Fibroblast of lung (primary cell): ENCODE results near the gene AFAP1. TPM values are rescaled to one million over a fixed set of nuclear protein-coding genes. Genes with fewer than 3 reads are reported as not detected.
A peak's percentile ranks its signal among the peaks of the same experiment; 100 is the strongest.

Experiments used
- DNase-seq, 2 donors: peaks; one replicate each; pipeline versions ENCODE4 v3.0.0 to v3.0.0-alpha.2; 2010; ENCODE audit warnings: low read depth in 2 of 2
- H2AFZ ChIP-seq: 2 replicates; pipeline ENCODE4 v1.5.1; 2012; ENCODE audit warnings: low read length, control low read depth, inconsistent platforms
- H3K27ac ChIP-seq: 2 replicates; pipeline ENCODE4 v1.5.1; 2011; ENCODE audit warnings: low read length, control low read depth; ENCODE audit not compliant: insufficient read depth
- H3K27me3 ChIP-seq: 2 replicates; pipeline ENCODE4 v1.5.1; 2011; ENCODE audit warnings: mild to moderate bottlenecking, low read length; ENCODE audit not compliant: control insufficient read depth, insufficient read depth
- H3K36me3 ChIP-seq: 2 replicates; pipeline ENCODE4 v1.5.1; 2011; ENCODE audit warnings: low read length; ENCODE audit not compliant: control insufficient read depth, insufficient read depth
- H3K4me1 ChIP-seq: 2 replicates; pipeline ENCODE4 v1.5.1; 2011; ENCODE audit warnings: low read length; ENCODE audit not compliant: control insufficient read depth, insufficient read depth; ENCODE audit errors: extremely low read depth
- H3K4me2 ChIP-seq: 2 replicates; pipeline ENCODE4 v1.5.1; 2011; ENCODE audit warnings: low read length, control low read depth; ENCODE audit not compliant: insufficient read depth; ENCODE audit errors: extremely low read depth
- H3K4me3 ChIP-seq, 4 experiments: fragments of 200-600 bp in 1 of 4; sonication (generic) in 1 of 4; replicated peaks in 1 of 4; 2 replicates each; pipeline ENCODE4 v1.5.1; 2011 to 2016; ENCODE audit warnings: low read length in 4 of 4, low read depth in 3 of 4, mild to moderate bottlenecking in 3 of 4, control low read depth in 2 of 4, inconsistent platforms in 1 of 4, mixed read lengths in 1 of 4; ENCODE audit not compliant: insufficient read depth in 1 of 4; ENCODE audit errors: control extremely low read depth in 1 of 4
- H3K79me2 ChIP-seq: 2 replicates; pipeline ENCODE4 v1.5.1; 2012; ENCODE audit warnings: mild to moderate bottlenecking, low read length, inconsistent platforms; ENCODE audit not compliant: control insufficient read depth, insufficient read depth
- H3K9ac ChIP-seq: 2 replicates; pipeline ENCODE4 v1.5.1; 2011; ENCODE audit warnings: mild to moderate bottlenecking, low read length, control low read depth; ENCODE audit not compliant: insufficient read depth
- H3K9me3 ChIP-seq: 2 replicates; pipeline ENCODE4 v1.5.1; 2012; ENCODE audit warnings: low read depth, low read length; ENCODE audit not compliant: control insufficient read depth, insufficient read depth
- H4K20me1 ChIP-seq: 2 replicates; pipeline ENCODE4 v1.5.1; 2011; ENCODE audit warnings: low read length; ENCODE audit not compliant: control insufficient read depth, insufficient read depth; ENCODE audit errors: extremely low read depth
- EZH2 ChIP-seq: IDR thresholded peaks from 2 replicates; pipeline ENCODE4 v1.5.1; 2012; ENCODE audit warnings: low read length, control low read depth, mild to moderate bottlenecking; ENCODE audit errors: missing control alignments
- polyA plus RNA-seq, 2 donors: library from polyadenylated mRNA; depleted of rRNA in 1 of 2; stranded (reverse) in 1 of 2; unstranded in 1 of 2; fragments of >200 nt; gene quantifications; 2 replicates each; pipeline ENCODE4 v1.2.1, GENCODE V29; 2011 to 2012; ENCODE audit warnings: missing spikeins in 1 of 2
- total RNA-seq: library from RNA; depleted of rRNA; stranded (reverse); fragments of >200 nt; gene quantifications from 2 replicates; pipeline ENCODE4 v1.2.1, GENCODE V29; 2014
- TF ChIP-seq, protein P1 (sequence below), 2 donors: IDR thresholded peaks in 1 of 2; conservative IDR thresholded peaks in 1 of 2; 1 replicate in 1 of 2; 2 replicates in 1 of 2; pipeline ENCODE4 v1.5.1; 2011 to 2012; ENCODE audit warnings: low read length in 2 of 2, control low read depth in 1 of 2, inconsistent platforms in 1 of 2, low read depth in 1 of 2, mild to moderate bottlenecking in 1 of 2

AFAP1 gene
- total and polyA plus RNA-seq, 2 donors (not counting 1 experiment from before 2014, with no cell fraction given), result 21.8 to 30.1 TPM

DNA sequence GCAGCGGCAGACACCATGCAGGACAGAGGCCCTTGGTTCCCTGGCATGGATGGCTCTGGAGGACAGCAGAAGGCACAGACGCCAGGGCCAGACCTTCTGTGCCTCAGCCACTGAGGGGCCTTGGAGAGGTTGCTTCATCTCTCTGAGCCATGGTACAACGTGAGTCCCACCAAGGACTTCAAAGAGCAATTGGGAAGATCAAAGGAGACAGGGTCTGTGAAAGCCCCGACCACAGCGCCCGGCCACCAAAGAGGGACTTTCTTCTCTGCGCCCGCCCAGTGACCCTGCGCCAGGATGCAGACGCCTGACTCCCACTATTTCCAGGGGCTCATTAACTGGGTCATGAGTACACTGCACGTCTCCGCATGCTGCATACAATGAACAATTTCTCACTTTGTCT is 174.0 kb downstream of the AFAP1 start:
- Histone ChIP-seq H3K36me3 (peaks cover 28% of the 10 kb centered on the region), H2AFZ (no peak overlapping the region), H3K9ac (no peak overlapping the region), H3K79me2 (no peaks in the 10 kb centered on the region), H3K4me1 (no peaks in the 10 kb centered on the region), H4K20me1 (peaks cover 2% of the 10 kb centered on the region), H3K27me3 (no peaks in the 10 kb centered on the region), H3K4me2 (no peak overlapping the region), H3K27ac (no peak overlapping the region), H3K4me3 (no peak overlapping the region), H3K9me3 (no peaks in the 10 kb centered on the region)
- TF ChIP-seq, protein P1, sequence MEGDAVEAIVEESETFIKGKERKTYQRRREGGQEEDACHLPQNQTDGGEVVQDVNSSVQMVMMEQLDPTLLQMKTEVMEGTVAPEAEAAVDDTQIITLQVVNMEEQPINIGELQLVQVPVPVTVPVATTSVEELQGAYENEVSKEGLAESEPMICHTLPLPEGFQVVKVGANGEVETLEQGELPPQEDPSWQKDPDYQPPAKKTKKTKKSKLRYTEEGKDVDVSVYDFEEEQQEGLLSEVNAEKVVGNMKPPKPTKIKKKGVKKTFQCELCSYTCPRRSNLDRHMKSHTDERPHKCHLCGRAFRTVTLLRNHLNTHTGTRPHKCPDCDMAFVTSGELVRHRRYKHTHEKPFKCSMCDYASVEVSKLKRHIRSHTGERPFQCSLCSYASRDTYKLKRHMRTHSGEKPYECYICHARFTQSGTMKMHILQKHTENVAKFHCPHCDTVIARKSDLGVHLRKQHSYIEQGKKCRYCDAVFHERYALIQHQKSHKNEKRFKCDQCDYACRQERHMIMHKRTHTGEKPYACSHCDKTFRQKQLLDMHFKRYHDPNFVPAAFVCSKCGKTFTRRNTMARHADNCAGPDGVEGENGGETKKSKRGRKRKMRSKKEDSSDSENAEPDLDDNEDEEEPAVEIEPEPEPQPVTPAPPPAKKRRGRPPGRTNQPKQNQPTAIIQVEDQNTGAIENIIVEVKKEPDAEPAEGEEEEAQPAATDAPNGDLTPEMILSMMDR (conservative IDR thresholded peaks at IDR 0.05 in 1 of 2, IDR thresholded peaks at IDR 0.05 in 1 of 2; ENCODE audit: low read depth in 1 of 2, low read length in 2 of 2), result no peak
- TF ChIP-seq EZH2, result no peak
- no peak for DNase-seq

DNA sequence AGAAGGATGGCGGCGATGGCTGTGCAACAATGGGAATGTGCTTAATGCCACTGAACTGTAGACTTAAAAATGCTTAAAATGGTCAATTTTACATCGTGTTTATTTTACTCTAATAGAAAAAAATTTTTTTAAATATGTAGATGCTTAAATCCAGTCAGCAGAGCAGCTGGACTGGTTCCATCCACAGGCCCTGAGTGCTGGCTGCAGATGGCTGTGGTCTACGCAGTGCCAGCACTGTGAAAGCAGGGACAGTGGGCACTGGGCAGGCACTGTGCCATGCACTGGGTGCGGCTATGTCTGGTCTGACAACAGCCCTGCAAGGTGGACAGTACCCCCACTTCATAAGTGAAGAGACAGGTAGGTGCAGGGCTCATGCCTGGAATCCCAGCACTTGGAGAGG is 175.2 kb downstream of the AFAP1 start:
- Histone ChIP-seq H3K9ac (no peak overlapping the region), H3K36me3 (peaks cover 28% of the 10 kb centered on the region), H3K27ac (no peak overlapping the region), H3K4me2 (no peak overlapping the region), H4K20me1 (peaks cover 2% of the 10 kb centered on the region), H3K4me1 (no peaks in the 10 kb centered on the region), H3K4me3 (no peak overlapping the region), H3K79me2 (no peaks in the 10 kb centered on the region), H3K27me3 (no peaks in the 10 kb centered on the region), H3K9me3 (no peaks in the 10 kb centered on the region), H2AFZ (no peak overlapping the region)
- TF ChIP-seq, protein P1 (conservative IDR thresholded peaks at IDR 0.05 in 1 of 2, IDR thresholded peaks at IDR 0.05 in 1 of 2; ENCODE audit: low read depth in 1 of 2, low read length in 2 of 2), result no peak
- TF ChIP-seq EZH2, result no peak
- DNase-seq, result no peak

DNA sequence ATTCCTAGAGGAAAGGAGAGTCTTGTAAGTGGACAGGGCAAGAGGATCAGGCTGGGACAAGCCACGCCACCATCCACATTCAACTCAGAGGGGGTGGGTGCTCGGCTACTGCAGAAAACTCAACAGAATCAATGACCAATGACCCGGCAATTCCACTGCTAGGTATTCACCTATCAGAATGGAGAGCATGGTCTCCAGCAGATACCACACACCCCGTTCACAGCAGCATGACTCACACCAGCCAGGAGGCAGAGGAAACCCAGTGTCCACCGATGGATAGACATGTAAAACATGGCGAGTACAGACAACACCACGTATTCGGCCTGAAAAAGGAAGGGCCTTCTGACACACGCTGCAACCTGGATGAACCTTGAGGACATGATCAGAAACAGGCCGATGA is 175.9 kb downstream of the AFAP1 start:
- DNase-seq, result peak; percentile 21 to 91
- H3K4me3 ChIP-seq, result no peak overlapping the region
- no peak for TF ChIP-seq EZH2
- TF ChIP-seq, protein P1 (conservative IDR thresholded peaks at IDR 0.05 in 1 of 2, IDR thresholded peaks at IDR 0.05 in 1 of 2; ENCODE audit: low read depth in 1 of 2, low read length in 2 of 2), result no peak
- no peaks in the 10 kb centered on the region for H3K27me3 ChIP-seq
- no peak overlapping the region for H3K27ac ChIP-seq
- H2AFZ ChIP-seq, result no peak overlapping the region
- H3K4me2 ChIP-seq, result no peak overlapping the region
- no peaks in the 10 kb centered on the region for H3K4me1 ChIP-seq
- H3K79me2 ChIP-seq, result no peaks in the 10 kb centered on the region
- peaks cover 24% of the 10 kb centered on the region for H3K36me3 ChIP-seq
- H3K9ac ChIP-seq, result no peak overlapping the region
- no peaks in the 10 kb centered on the region for H3K9me3 ChIP-seq
- peaks cover 2% of the 10 kb centered on the region for H4K20me1 ChIP-seq
